Ectodermal cell (in vitro differentiated cells): Measurements from ENCODE around the gene NCCRP1.

Experiments used
- H3K27ac ChIP-seq: 2 replicates; pipeline ENCODE4 v1.7.0; 2013; ENCODE audit warnings: mild to moderate bottlenecking, low read depth, low read length; ENCODE audit not compliant: insufficient read depth, poor library complexity, severe bottlenecking
- H3K27me3 ChIP-seq: 2 replicates; pipeline ENCODE4 v1.7.0; 2013; ENCODE audit warnings: mild to moderate bottlenecking, low read length; ENCODE audit not compliant: insufficient read depth, control insufficient read depth, poor library complexity, severe bottlenecking
- H3K36me3 ChIP-seq: one replicate; pipeline ENCODE4 v1.7.0; 2013; ENCODE audit warnings: low read length; ENCODE audit not compliant: control insufficient read depth, insufficient read depth
- H3K4me1 ChIP-seq: one replicate; pipeline ENCODE4 v1.7.0; 2013; ENCODE audit warnings: low read length; ENCODE audit not compliant: control insufficient read depth, insufficient read depth
- H3K4me3 ChIP-seq: 2 replicates; pipeline ENCODE4 v1.7.0; 2013; ENCODE audit warnings: low read depth, low read length, control low read depth; ENCODE audit not compliant: insufficient read depth
- H3K9me3 ChIP-seq: 2 replicates; pipeline ENCODE4 v1.7.0; 2013; ENCODE audit warnings: mild to moderate bottlenecking, low read length, moderate library complexity; ENCODE audit not compliant: control insufficient read depth
- WGBS, 2 experiments: methylation state at CpG; one replicate each; pipeline ENCODE4 v1.1.7; 2013; ENCODE audit warnings: missing lambda C conversion rate in 2 of 2; 5-methylcytosine and 5-hydroxymethylcytosine counted together

Gene NCCRP1

DNA sequence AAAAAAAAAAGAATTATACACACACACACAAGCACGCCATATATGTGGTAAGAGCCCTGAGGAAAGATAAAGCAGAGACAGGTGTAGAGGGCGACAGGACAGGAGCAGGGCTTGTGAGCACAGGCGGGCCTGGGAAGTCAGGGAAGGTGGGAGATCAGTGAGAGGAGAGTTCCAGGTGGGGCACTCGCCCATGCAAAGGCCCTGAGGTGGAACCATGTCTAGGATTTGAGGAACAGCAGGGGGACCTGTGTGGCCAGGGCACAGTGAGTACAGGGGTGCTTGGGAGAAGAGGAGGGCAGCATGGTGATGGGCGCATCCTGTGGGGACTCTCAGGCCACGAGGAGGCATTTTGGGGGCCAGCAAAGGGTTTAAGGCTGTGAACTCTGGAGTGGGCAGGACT lies 32.5 kb upstream of the NCCRP1 start:
- H3K27me3 ChIP-seq = no peaks in the 10 kb centered on the region
- WGBS, 2 experiments = 94 to 95% methylated on average over 6 of the region's 6 CpGs
- H3K4me3 ChIP-seq = no peak overlapping the region
- no peaks in the 10 kb centered on the region for H3K9me3 ChIP-seq
- H3K27ac ChIP-seq = no peak overlapping the region
- peaks cover 26% of the 10 kb centered on the region for H3K4me1 ChIP-seq
- H3K36me3 ChIP-seq = no peaks in the 10 kb centered on the region

DNA sequence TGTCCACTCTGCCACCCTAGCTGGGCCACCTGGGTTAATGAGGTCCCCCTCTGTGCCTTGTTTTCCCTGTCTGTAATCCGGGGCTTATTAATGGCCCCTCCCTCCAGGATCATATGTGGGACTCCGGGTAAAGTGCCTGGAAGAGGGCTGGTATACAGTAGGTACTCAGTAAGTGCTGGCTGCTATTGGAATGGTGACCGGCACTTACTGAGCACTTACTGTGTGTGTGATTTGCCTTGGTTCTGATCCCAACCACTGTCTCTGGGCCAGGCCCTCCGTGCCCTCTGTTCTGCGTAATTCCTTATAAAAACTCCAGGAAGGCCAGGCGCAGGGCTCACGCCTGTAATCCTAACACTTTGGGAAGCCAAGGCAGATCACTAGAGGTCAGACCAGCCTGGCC lies 30.9 kb upstream of the NCCRP1 start:
- Histone ChIP-seq H3K4me3 (no peak overlapping the region), H3K4me1 (peaks cover 26% of the 10 kb centered on the region), H3K27me3 (no peaks in the 10 kb centered on the region), H3K27ac (no peak overlapping the region), H3K9me3 (no peaks in the 10 kb centered on the region), H3K36me3 (no peaks in the 10 kb centered on the region)
- WGBS, 2 experiments = 91 to 93% methylated on average over 7 of the region's 7 CpGs

DNA sequence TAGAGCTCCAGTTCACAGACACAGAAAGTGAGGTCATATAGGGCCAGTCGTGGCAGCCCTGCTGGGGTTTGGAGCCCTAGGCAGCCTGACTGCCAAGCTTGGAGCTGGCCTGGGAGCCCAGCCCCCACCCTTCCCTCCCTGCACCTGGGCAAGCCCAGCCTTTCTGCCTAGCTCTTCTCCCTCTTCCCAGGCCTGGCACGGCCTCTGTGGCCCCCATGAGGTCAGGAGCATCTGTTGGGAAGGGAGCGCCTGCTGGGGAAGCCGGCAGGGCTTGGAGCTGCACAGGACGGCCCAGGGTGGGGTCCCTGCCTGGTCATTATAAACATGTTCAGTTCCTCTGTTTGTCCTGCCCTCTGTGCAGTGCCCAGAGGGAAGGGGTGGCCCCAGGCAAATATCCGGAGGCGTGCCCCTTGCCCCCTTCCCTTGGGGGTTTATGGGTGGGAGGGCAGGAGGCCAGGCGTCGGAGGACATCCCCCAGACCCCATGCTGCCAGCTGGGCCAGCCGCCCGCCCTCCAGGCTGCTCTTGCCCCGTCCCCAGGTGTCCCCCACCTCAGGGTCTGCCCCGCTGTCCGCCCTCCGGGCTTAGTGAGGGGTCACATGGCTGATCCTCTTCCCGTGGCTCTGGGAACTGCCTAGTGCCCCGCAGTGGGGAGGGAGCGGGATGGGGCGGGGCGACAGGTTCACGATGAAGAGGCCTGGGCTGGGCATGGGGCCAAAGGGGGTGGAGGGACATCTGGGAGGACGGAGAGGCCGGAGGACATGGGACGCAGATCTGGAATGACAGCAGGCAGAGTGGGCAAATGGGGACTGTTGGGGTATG lies 30.0 kb upstream of the NCCRP1 start:
- Histone ChIP-seq H3K4me3 (no peak overlapping the region), H3K4me1 (peaks cover 26% of the 10 kb centered on the region), H3K9me3 (no peaks in the 10 kb centered on the region), H3K27me3 (no peaks in the 10 kb centered on the region), H3K36me3 (no peaks in the 10 kb centered on the region), H3K27ac (no peak overlapping the region)
- WGBS, 2 experiments = 69 to 73% methylated on average over 24 of the region's 24 CpGs

DNA sequence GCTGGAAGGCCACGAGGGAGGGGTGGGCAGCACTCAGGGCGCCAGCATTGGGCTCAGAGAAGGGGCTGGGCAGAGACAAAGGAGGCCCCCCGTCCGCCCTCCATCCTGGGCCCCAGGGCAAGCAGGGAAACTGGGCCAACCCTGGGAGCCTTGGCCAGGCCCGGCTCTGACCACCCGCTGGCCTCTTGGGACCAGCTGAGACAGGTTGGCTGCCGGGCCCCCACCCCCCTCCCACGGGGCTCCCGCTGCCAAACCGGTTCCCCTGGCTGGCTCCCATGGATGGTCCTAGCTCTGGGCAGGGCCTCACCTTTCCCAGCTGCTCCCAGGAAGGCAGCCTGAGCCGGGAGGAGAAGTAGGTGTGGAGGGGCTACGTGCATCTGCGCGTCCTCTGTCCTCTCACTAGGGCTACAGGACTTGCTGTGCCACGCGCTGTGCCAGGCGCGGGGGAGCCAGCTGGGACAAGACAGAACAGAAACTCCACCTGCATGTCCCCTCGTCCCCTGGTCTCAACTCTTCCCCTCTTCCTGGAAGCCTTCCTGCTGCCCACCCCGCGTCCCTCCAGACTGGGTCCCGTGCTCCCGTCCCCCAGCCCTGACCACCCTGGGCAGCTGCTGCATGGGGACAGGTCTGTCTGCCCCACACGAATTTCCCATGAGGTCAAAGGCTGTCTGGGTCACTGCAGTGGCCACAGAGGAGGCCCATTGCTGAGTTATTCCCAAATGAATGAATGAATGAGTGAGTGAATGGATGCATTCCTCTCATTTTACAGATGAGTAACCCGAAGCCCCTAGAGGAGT lies 29.1 kb upstream of the NCCRP1 start:
- WGBS, 2 experiments = 79 to 86% methylated on average over 25 of the region's 25 CpGs
- no peak overlapping the region for H3K4me3 ChIP-seq

DNA sequence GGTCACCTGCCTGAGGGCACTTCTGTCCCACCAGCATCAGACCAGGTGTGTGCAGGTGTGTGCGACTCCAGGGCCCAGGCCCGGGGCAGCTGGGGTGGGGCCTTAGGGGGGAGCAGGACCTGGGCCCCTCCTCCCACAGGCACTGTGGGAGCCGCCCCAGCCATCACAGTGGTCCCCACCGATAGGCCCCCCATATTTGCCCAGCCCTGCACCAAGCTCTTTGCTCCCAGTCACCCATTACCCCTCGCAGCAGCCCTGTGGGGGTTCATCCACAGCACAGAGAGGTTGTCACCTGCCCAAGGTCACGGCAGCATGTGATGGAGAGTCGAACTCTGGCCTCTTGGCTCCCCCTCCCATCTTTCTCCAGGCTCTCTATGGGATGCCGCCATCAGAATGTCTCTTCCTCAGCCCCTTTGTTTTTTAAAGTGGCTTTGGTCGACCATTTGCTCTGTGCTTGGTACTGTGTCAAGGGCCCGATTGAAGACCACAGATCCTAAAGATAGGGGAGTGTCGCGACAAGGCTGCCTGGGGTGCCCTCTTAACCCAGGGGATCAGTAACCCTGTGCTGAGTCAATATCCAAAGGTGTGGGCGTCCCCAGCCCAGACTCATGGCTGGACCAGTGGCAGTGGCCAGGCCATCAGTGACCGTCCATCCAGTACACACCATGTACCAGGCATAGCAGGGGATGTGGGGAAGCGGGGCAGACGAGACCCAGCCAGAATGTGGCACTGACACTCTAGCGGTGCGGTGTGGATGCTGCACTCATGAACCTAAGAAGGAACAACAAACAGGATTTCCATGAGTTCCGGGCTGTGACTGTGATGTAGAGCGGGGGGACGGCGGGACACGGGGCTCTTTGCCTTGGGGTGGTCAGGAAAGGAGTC lies 28.3 kb upstream of the NCCRP1 start:
- Histone ChIP-seq H3K36me3 (peaks cover 5% of the 10 kb centered on the region), H3K9me3 (no peaks in the 10 kb centered on the region), H3K27ac (no peak overlapping the region), H3K27me3 (no peaks in the 10 kb centered on the region), H3K4me3 (no peak overlapping the region), H3K4me1 (peaks cover 18% of the 10 kb centered on the region)
- WGBS, 2 experiments = 85 to 87% methylated on average over 23 of the region's 23 CpGs

More for the DNA sequence above, 29.1 kb upstream of the NCCRP1 start:
- no peaks in the 10 kb centered on the region for H3K36me3 ChIP-seq
- H3K27me3 ChIP-seq = no peaks in the 10 kb centered on the region
- H3K9me3 ChIP-seq = no peaks in the 10 kb centered on the region
- H3K27ac ChIP-seq = no peak overlapping the region
- H3K4me1 ChIP-seq = peaks cover 24% of the 10 kb centered on the region

DNA sequence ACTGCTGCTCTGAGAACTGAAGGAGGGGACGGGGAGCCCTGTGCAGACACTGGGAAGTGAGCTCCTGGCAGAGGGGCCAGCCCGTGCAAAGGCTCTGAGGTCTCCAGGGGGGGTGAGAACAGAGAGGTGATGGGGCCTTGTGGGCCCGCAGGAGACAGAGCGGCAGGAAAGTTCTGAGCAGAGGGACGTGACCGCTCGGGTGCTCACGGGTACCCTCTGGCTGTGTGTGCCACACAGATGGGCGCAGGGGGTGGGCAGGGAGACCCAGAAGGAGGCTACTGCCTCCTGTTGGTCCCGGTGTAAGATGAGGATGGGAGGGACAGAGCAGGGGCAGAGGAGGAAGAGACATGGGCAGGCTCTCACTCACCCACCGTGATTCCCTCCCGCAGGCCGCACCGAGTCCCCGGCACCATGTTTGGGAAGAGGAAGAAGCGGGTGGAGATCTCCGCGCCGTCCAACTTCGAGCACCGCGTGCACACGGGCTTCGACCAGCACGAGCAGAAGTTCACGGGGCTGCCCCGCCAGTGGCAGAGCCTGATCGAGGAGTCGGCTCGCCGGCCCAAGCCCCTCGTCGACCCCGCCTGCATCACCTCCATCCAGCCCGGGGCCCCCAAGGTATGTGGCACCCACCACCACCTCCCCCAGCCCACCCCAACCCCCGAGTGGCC lies 27.5 kb upstream of the NCCRP1 start:
- Histone ChIP-seq H3K27ac (no peak overlapping the region), H3K27me3 (no peaks in the 10 kb centered on the region), H3K4me1 (peaks cover 18% of the 10 kb centered on the region), H3K36me3 (peaks cover 5% of the 10 kb centered on the region), H3K9me3 (no peaks in the 10 kb centered on the region), H3K4me3 (no peak overlapping the region)
- 93 to 96% methylated on average over 36 of the region's 36 CpGs for WGBS, 2 experiments

DNA sequence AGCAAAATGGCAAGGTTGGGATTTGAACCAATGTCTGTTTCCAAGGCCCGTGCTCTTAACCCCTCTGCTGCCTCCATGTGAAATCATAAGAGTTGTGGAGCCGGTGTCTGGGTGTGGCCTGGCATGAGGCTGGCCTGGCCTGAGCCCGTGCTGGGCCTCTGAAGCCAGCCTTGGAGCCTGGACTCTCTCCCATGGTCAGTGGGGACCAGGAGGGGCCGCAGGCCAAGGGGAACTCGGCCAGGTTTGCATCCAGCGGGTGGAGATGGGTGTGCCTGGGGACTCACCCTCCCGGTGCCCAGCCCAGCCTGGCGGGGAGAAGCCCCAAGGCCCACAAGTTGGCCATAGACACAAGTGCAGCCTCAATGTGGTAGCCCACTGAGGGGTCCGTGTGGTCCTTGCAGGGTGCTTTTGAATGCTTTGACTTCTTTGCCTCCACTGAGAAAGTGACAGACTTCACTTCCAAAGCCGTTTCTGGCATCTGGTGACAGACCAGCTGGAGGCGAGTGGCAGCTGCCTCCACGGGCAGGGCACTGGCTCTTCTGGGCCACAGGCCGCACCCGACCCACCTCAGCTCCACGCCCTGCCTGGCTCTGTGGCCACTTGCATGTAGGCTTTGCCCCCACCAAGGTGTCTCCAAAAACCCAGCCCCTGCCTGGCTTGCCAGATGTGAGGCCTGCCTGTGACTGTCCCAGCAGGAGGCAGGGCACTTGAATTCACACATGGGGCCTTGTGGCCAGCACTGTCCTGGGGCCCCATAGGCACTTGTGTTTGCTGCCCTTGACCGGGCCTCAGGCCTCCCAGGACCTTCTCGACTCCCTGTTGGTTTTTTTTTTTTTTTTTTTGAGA lies 26.2 kb upstream of the NCCRP1 start:
- Histone ChIP-seq H3K36me3 (peaks cover 5% of the 10 kb centered on the region), H3K4me3 (no peak overlapping the region), H3K27me3 (no peaks in the 10 kb centered on the region), H3K27ac (no peak overlapping the region), H3K9me3 (no peaks in the 10 kb centered on the region), H3K4me1 (peaks cover 18% of the 10 kb centered on the region)
- 88 to 91% methylated on average over 17 of the region's 17 CpGs for WGBS, 2 experiments

DNA sequence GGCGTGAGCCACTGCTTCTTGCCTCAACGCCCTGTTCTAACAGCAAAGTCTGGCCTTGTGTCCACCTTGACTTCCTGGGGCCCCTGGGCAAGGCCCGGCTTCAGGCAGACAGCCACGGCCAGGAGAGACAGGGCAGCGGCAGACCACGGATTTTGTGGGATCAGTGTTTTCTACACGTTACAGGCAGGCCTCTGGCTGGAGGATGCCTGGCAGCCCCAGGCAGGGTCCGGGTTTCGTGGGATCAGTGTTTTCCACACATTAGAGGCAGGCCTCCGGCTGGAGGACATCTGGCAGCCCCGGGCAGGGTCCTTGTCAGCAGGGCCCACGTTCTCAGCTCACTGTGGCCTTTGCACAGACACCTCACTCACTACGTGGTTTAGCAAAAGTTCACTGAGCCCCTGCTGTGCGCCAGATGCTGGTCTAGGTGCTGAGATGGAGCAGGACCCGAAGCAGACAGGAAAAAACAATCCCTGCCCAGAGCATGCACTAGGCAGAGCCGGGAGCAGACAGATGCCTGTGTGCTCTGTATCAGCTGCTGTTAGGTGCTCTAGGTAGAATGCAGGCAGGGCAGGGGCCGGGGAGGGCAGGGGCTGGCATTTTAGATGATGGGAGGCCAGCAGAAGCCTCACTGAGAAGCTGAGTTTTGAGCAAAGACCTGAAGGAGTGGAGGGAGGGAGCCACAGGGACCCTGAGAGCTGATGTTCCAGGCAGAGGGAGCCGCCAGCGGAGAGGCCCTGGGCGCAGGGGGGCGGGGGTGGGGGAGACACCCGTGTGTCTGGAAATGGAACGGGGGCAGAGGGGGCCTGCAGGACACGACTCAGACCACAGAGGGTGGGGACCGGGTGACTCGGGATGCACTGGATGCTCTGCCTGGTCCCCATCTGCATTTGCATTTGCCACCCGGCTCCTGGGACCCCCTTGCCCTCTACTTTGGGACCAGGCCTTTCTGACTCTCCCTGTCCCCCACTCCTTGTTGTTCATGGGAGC lies 25.0 kb upstream of the NCCRP1 start:
- no peaks in the 10 kb centered on the region for H3K27me3 ChIP-seq
- H3K4me1 ChIP-seq = peaks cover 13% of the 10 kb centered on the region
- H3K27ac ChIP-seq = no peak overlapping the region
- WGBS, 2 experiments = 91% methylated on average over 27 of the region's 27 CpGs
- peaks cover 11% of the 10 kb centered on the region for H3K36me3 ChIP-seq
- no peak overlapping the region for H3K4me3 ChIP-seq
- H3K9me3 ChIP-seq = no peaks in the 10 kb centered on the region
